ENCODE data around the gene KIAA1328.
A peak's percentile ranks its signal among the peaks of the same experiment; 100 is the strongest.

The KIAA1328 gene

GRCh38 chr18:36819621-36820020 is 9.3 kb upstream of the KIAA1328 start:
- H3K4me3 ChIP-seq (ENCODE audit: low read depth, low read length): no peak overlapping the region
- TF ChIP-seq CTCF (IDR thresholded peaks at IDR 0.05; ENCODE audit: borderline replicate concordance, insufficient read depth, low read depth, low read length): no peak

GRCh38 chr18:36821681-36822080 is 7.2 kb upstream of the KIAA1328 start:
- TF ChIP-seq CTCF (IDR thresholded peaks at IDR 0.05; ENCODE audit: borderline replicate concordance, insufficient read depth, low read depth, low read length): no peak
- H3K4me3 ChIP-seq (ENCODE audit: low read depth, low read length): no peak overlapping the region

GRCh38 chr18:36825526-36825925 is 3.4 kb upstream of the KIAA1328 start:
- no peak overlapping the region for H3K4me3 ChIP-seq (ENCODE audit: low read depth, low read length)

GRCh38 chr18:36826556-36826955 is 2.4 kb upstream of the KIAA1328 start:
- no peak overlapping the region for H3K4me3 ChIP-seq (ENCODE audit: low read depth, low read length)
- no peak for TF ChIP-seq CTCF (IDR thresholded peaks at IDR 0.05; ENCODE audit: borderline replicate concordance, insufficient read depth, low read depth, low read length)

More at GRCh38 chr18:36825526-36825925, 3.4 kb upstream of the KIAA1328 start:
- no peak for TF ChIP-seq CTCF (IDR thresholded peaks at IDR 0.05; ENCODE audit: borderline replicate concordance, insufficient read depth, low read depth, low read length)

GRCh38 chr18:36828157-36828629 is 734 bp upstream of the KIAA1328 start:
- TF ChIP-seq CTCF (IDR thresholded peaks at IDR 0.05; ENCODE audit: borderline replicate concordance, insufficient read depth, low read depth, low read length): no peak
- H3K4me3 ChIP-seq (ENCODE audit: low read depth, low read length): peak overlapping the region; percentile 58

GRCh38 chr18:36829362-36830157 is 633 bp downstream of the KIAA1328 start:
- peak overlapping the region; percentile 58 for H3K4me3 ChIP-seq (ENCODE audit: low read depth, low read length)
- TF ChIP-seq CTCF (IDR thresholded peaks at IDR 0.05; ENCODE audit: borderline replicate concordance, insufficient read depth, low read depth, low read length): no peak

GRCh38 chr18:36830158-36830495 is 1.2 kb downstream of the KIAA1328 start:
- H3K4me3 ChIP-seq (ENCODE audit: low read depth, low read length): no peak overlapping the region
- TF ChIP-seq CTCF (IDR thresholded peaks at IDR 0.05; ENCODE audit: borderline replicate concordance, insufficient read depth, low read depth, low read length): no peak

Measured in GM12875 (cell line).